Type B pancreatic cell (in vitro differentiated cells): ENCODE data around the gene IFNAR1. TPM values are rescaled to one million over a fixed set of nuclear protein-coding genes. Genes with fewer than 3 reads are reported as not detected.
A peak's percentile ranks its signal among the peaks of the same experiment; 100 is the strongest.

Experiments used
- DNase-seq: peaks from one replicate; pipeline ENCODE4 v3.0.0; 2021; ENCODE audit warnings: mixed read lengths; ENCODE audit not compliant: unreplicated experiment; ENCODE audit errors: extremely low spot score
- H3K27ac Mint-ChIP-seq: 2 replicates; pipeline ENCODE4 v1.8.0; 2021; ENCODE audit warnings: mild to moderate bottlenecking, mixed read lengths
- H3K27me3 Mint-ChIP-seq: 2 replicates; pipeline ENCODE4 v1.8.0; 2021; ENCODE audit warnings: mixed read lengths
- H3K36me3 Mint-ChIP-seq: 2 replicates; pipeline ENCODE4 v1.8.0; 2021; ENCODE audit warnings: mixed read lengths
- H3K4me1 Mint-ChIP-seq: one replicate; pipeline ENCODE4 v1.8.0; 2021; ENCODE audit warnings: mixed read lengths; ENCODE audit not compliant: unreplicated experiment
- H3K4me3 Mint-ChIP-seq: 2 replicates; pipeline ENCODE4 v1.8.0; 2021; ENCODE audit warnings: mild to moderate bottlenecking, mixed read lengths
- H3K9me3 Mint-ChIP-seq: 2 replicates; pipeline ENCODE4 v1.8.0; 2021; ENCODE audit warnings: mixed read lengths
- CTCF ChIP-seq: fragments of 200-600 bp; sonication (generic); conservative IDR thresholded peaks from 2 replicates; pipeline ENCODE4 v1.5.0; 2021; ENCODE audit warnings: antibody characterized with exemption, mild to moderate bottlenecking
- total RNA-seq: library from RNA; stranded (reverse); gene quantifications from 2 replicates; pipeline ENCODE4 v1.2.1, GENCODE V29; 2021; ENCODE audit warnings: low replicate concordance

IFNAR1 gene
- total RNA-seq, 1 donor from 2014 or later = 26.4 TPM

GRCh38 chr21:33368124-33368523 is 43.4 kb downstream of the IFNAR1 start:
- DNase-seq = peak; percentile 16
- H3K27ac Mint-ChIP-seq = peak overlapping the region; percentile 62
- no peak overlapping the region for H3K4me3 Mint-ChIP-seq
- H3K36me3 Mint-ChIP-seq = no peaks in the 10 kb centered on the region
- H3K9me3 Mint-ChIP-seq = peaks cover 5% of the 10 kb centered on the region
- H3K4me1 Mint-ChIP-seq = no peaks in the 10 kb centered on the region
- H3K27me3 Mint-ChIP-seq = no peaks in the 10 kb centered on the region
- TF ChIP-seq CTCF = no peak

GRCh38 chr21:33368576-33368975 is 43.8 kb downstream of the IFNAR1 start:
- no peak for TF ChIP-seq CTCF
- Mint-ChIP-seq H3K27ac (peak overlapping the region; percentile 62), H3K4me1 (no peaks in the 10 kb centered on the region), H3K36me3 (no peaks in the 10 kb centered on the region), H3K27me3 (no peaks in the 10 kb centered on the region), H3K9me3 (peaks cover 5% of the 10 kb centered on the region), H3K4me3 (no peak overlapping the region)
- no peak for DNase-seq

GRCh38 chr21:33369586-33369985 is 44.8 kb downstream of the IFNAR1 start:
- Mint-ChIP-seq H3K27ac (no peak overlapping the region), H3K36me3 (no peaks in the 10 kb centered on the region), H3K27me3 (no peaks in the 10 kb centered on the region), H3K4me1 (no peaks in the 10 kb centered on the region), H3K4me3 (no peak overlapping the region), H3K9me3 (peaks cover 5% of the 10 kb centered on the region)
- no peak for TF ChIP-seq CTCF
- DNase-seq = no peak

- H3K4me1 Mint-ChIP-seq = no peaks in the 10 kb centered on the region
- H3K4me3 Mint-ChIP-seq = no peak overlapping the region
- H3K36me3 Mint-ChIP-seq = no peaks in the 10 kb centered on the region
- no peak overlapping the region for H3K27ac Mint-ChIP-seq
- no peak for DNase-seq
- H3K27me3 Mint-ChIP-seq = no peaks in the 10 kb centered on the region
- no peak for TF ChIP-seq CTCF
- peaks cover 5% of the 10 kb centered on the region for H3K9me3 Mint-ChIP-seq
These were observed 45.5 kb downstream of the IFNAR1 start for GRCh38 chr21:33370305-33370704.

- Mint-ChIP-seq H3K27ac (no peak overlapping the region), H3K4me3 (no peak overlapping the region)
These were observed 46.6 kb downstream of the IFNAR1 start for GRCh38 chr21:33371366-33371765.

More at GRCh38 chr21:33371366-33371765, 46.6 kb downstream of the IFNAR1 start:
- no peak for TF ChIP-seq CTCF
- Mint-ChIP-seq H3K27me3 (no peaks in the 10 kb centered on the region), H3K36me3 (no peaks in the 10 kb centered on the region), H3K4me1 (no peaks in the 10 kb centered on the region), H3K9me3 (peaks cover 5% of the 10 kb centered on the region)
- no peak for DNase-seq
